Measurements from ENCODE around the gene BEST3.

- TF ChIP-seq FOXM1 (IDR thresholded peaks at IDR 0.05; ENCODE audit: borderline replicate concordance, low read depth) (no peak), EP300 (IDR thresholded peaks at IDR 0.05; ENCODE audit: borderline replicate concordance) (no peak), TEAD4 (IDR thresholded peaks at IDR 0.05) (no peak), EGR1 (IDR thresholded peaks at IDR 0.05) (no peak), YY1 (IDR thresholded peaks at IDR 0.05; ENCODE audit: low read depth) (no peak)
These were observed 13.3 kb downstream of the BEST3 start for GRCh38 chr12:69685810-69686209.
